C4-2B (cell line): Measurements from ENCODE around the gene MFN2.

ENCODE experiments used
- ZFX ChIP-seq: fragments of 450-650 bp; IDR thresholded peaks from 2 replicates; pipeline ENCODE4 v1.6.1; 2017
- TF ChIP-seq, protein P1 (sequence below): fragments of 450-650 bp; conservative IDR thresholded peaks from 2 replicates; pipeline ENCODE4 v1.5.1; 2017; ENCODE audit warnings: mild to moderate bottlenecking

DNA sequence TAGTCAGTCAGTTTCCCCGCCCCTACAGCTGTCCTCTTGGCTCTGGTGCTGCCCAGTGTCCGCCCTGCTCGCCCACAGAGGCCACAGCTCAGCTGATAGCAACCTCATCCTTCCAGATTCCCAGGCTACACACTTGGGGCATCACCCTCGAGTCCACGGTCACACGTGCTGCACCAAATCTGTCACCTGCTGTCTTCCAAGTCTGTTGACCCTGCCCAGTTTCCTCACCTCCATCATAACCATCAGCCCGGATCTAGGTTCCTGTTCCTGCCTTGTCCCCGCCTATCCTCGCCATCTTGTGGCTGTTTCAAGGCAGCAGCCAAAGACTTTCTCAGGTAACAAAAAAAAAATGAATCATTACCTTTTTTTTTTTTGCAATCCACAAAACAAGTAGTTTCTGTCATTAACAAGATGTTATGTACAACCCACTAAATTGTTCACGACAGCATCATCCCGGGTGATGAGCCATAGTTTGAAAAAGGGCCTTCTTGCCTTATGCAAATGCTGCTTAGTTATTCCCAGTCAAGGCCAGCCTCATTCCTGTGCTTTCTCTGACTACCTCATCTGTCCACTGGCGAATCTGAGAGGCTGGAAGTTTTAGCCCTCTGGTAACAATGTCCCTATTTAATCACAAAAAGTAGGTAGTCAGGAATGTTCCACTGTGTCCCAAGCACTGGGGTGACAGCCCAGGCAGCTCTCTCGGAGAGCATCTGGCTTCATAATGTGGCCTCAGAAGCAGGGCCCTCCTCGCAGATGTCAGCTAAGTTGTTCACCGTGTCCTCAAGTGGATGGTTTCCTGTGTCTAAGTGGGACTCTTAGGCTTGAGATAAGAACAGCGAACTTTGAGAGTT lies 34.1 kb downstream of the MFN2 start:
- TF ChIP-seq, protein P1, sequence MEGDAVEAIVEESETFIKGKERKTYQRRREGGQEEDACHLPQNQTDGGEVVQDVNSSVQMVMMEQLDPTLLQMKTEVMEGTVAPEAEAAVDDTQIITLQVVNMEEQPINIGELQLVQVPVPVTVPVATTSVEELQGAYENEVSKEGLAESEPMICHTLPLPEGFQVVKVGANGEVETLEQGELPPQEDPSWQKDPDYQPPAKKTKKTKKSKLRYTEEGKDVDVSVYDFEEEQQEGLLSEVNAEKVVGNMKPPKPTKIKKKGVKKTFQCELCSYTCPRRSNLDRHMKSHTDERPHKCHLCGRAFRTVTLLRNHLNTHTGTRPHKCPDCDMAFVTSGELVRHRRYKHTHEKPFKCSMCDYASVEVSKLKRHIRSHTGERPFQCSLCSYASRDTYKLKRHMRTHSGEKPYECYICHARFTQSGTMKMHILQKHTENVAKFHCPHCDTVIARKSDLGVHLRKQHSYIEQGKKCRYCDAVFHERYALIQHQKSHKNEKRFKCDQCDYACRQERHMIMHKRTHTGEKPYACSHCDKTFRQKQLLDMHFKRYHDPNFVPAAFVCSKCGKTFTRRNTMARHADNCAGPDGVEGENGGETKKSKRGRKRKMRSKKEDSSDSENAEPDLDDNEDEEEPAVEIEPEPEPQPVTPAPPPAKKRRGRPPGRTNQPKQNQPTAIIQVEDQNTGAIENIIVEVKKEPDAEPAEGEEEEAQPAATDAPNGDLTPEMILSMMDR: no peak
- TF ChIP-seq ZFX: no peak
